Neuronal stem cell (in vitro differentiated cells): ENCODE data around the gene ARSG.
"Not testable (repeated sequence)": the region's sequence is repeated elsewhere in the genome, so short reads cannot be mapped to it uniquely, and the experiment has no call there.

Experiments
- DNase-seq: peaks from one replicate; pipeline ENCODE4 v3.0.0-alpha.2; 2013; ENCODE audit warnings: low spot score
- H2AFZ ChIP-seq: one replicate; pipeline ENCODE4 v1.6.1; 2013; ENCODE audit warnings: mild to moderate bottlenecking, low read length, inconsistent platforms
- H2AK5ac ChIP-seq: 2 replicates; pipeline ENCODE4 v1.6.1; 2013; ENCODE audit warnings: low read depth, mild to moderate bottlenecking, inconsistent platforms, low read length, moderate library complexity, mixed read lengths
- H2BK120ac ChIP-seq: 2 replicates; pipeline ENCODE4 v1.6.1; 2013; ENCODE audit warnings: low read depth, mild to moderate bottlenecking, inconsistent platforms, low read length, moderate library complexity, mixed read lengths
- H2BK12ac ChIP-seq: one replicate; pipeline ENCODE4 v1.6.1; 2013; ENCODE audit warnings: low read length, inconsistent platforms
- H2BK15ac ChIP-seq: 2 replicates; pipeline ENCODE4 v1.6.1; 2013; ENCODE audit warnings: mild to moderate bottlenecking, low read length, inconsistent platforms, mixed read lengths
- H2BK5ac ChIP-seq: one replicate; pipeline ENCODE4 v1.6.1; 2013; ENCODE audit warnings: inconsistent platforms, mild to moderate bottlenecking, low read length, moderate library complexity
- H3K14ac ChIP-seq: one replicate; pipeline ENCODE4 v1.6.1; 2013; ENCODE audit warnings: low read length, inconsistent platforms
- H3K18ac ChIP-seq: 2 replicates; pipeline ENCODE4 v1.6.1; 2013; ENCODE audit warnings: low read length, inconsistent platforms
- H3K23ac ChIP-seq: 2 replicates; pipeline ENCODE4 v1.6.1; 2013; ENCODE audit warnings: low read depth, mild to moderate bottlenecking, mixed read lengths, low read length, inconsistent platforms; ENCODE audit not compliant: poor library complexity
- H3K27ac ChIP-seq: replicated peaks from 3 replicates; pipeline ENCODE4 v1.5.1; 2013; ENCODE audit warnings: low read length, inconsistent platforms
- H3K27me3 ChIP-seq, 3 experiments: 2 replicates each; pipeline ENCODE4 v1.6.1; 2013; ENCODE audit warnings: low read length in 3 of 3, mild to moderate bottlenecking in 2 of 3, inconsistent platforms in 1 of 3, low read depth in 1 of 3, mixed read lengths in 1 of 3, moderate library complexity in 1 of 3; ENCODE audit not compliant: control insufficient read depth in 3 of 3, insufficient read depth in 3 of 3
- H3K36me3 ChIP-seq, 2 donors: replicated peaks in 1 of 2; 2 replicates each; pipeline ENCODE4 v1.6.1; 2013; ENCODE audit warnings: low read length in 2 of 2; ENCODE audit not compliant: control insufficient read depth in 2 of 2, insufficient read depth in 2 of 2
- H3K4ac ChIP-seq: 2 replicates; pipeline ENCODE4 v1.6.1; 2013; ENCODE audit warnings: inconsistent platforms, mild to moderate bottlenecking, low read length, moderate library complexity
- H3K4me1 ChIP-seq, 2 donors: 1 replicate in 1 of 2; 2 replicates in 1 of 2; pipeline ENCODE4 v1.6.1; 2013; ENCODE audit warnings: low read length in 2 of 2, low read depth in 1 of 2; ENCODE audit not compliant: control insufficient read depth in 2 of 2, insufficient read depth in 1 of 2
- H3K4me2 ChIP-seq: one replicate; pipeline ENCODE4 v1.6.1; 2013; ENCODE audit warnings: mild to moderate bottlenecking, low read length, inconsistent platforms; ENCODE audit not compliant: insufficient read depth, poor library complexity, severe bottlenecking
- H3K4me3 ChIP-seq, 2 donors: 2 replicates each; pipeline ENCODE4 v1.5.1; 2013; ENCODE audit warnings: low read length in 2 of 2, mild to moderate bottlenecking in 2 of 2, inconsistent platforms in 1 of 2, moderate library complexity in 1 of 2
- H3K79me1 ChIP-seq: one replicate; pipeline ENCODE4 v1.6.1; 2013; ENCODE audit warnings: low read depth, mild to moderate bottlenecking, inconsistent platforms, low read length, moderate library complexity
- H3K9ac ChIP-seq: one replicate; pipeline ENCODE4 v1.6.1; 2013; ENCODE audit warnings: mild to moderate bottlenecking, low read depth, low read length, inconsistent platforms; ENCODE audit not compliant: poor library complexity
- H3K9me3 ChIP-seq, 2 donors: replicated peaks in 1 of 2; 2 replicates each; pipeline versions ENCODE3 to v1.6.1; 2013; ENCODE audit warnings: low read length in 2 of 2, mild to moderate bottlenecking in 2 of 2, inconsistent platforms in 1 of 2, low read depth in 1 of 2, mixed read lengths in 1 of 2, moderate library complexity in 1 of 2; ENCODE audit not compliant: control insufficient read depth in 2 of 2, insufficient read depth in 1 of 2
- H4K8ac ChIP-seq: one replicate; pipeline ENCODE4 v1.6.1; 2013; ENCODE audit warnings: low read depth, mild to moderate bottlenecking, inconsistent platforms, low read length, moderate library complexity
- H4K91ac ChIP-seq: one replicate; pipeline ENCODE4 v1.6.1; 2013; ENCODE audit warnings: low read length, low read depth, mild to moderate bottlenecking, inconsistent platforms; ENCODE audit not compliant: poor library complexity
- WGBS, 2 donors: extraction: QIAGEN DNeasy Blood & Tissue Kit; methylation state at CpG; one replicate each; pipeline ENCODE4 v1.1.7; 2013; ENCODE audit warnings: missing lambda C conversion rate in 2 of 2, mixed read lengths in 1 of 2; ENCODE audit not compliant: insufficient read length in 2 of 2, insufficient replicate concordance in 1 of 2; ENCODE audit errors: extremely low coverage in 2 of 2; 5-methylcytosine and 5-hydroxymethylcytosine counted together

ARSG gene

DNA sequence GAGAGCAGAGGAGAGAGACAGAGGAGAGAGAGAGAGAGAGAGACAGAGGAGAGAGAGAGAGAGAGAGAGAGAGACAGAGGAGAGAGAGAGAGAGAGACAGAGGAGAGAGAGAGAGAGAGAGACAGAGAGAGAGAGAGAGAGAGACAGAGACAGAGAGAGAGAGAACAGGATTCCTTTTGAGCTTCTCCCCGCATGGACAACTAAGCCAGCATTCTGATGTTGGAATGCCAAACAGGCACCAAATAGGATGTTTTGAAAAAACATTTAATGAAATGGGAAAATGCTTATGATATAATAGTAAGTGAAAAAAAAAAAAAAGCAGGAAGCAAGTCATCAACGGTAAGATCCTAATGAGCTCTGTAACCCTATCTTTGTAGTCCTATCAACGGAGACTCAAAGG, 60.7 kb downstream of the ARSG start:
- Histone ChIP-seq H4K91ac (no peak overlapping the region), H3K4me1 (peaks cover 0 to 4% of the 10 kb centered on the region in 2 donors), H3K79me1 (no peaks in the 10 kb centered on the region), H3K27ac (no peak overlapping the region), H3K4me3 (no peak overlapping the region), H2AFZ (no peak overlapping the region), H3K36me3 (peaks cover 0 to 27% of the 10 kb centered on the region in 2 donors), H3K14ac (no peak overlapping the region), H2BK15ac (no peak overlapping the region), H3K4me2 (no peak overlapping the region), H4K8ac (no peak overlapping the region), H2BK5ac (no peak overlapping the region), H3K23ac (no peak overlapping the region), H3K4ac (no peak overlapping the region), H3K18ac (no peak overlapping the region), H3K9ac (no peak overlapping the region), H2BK12ac (no peak overlapping the region), H3K9me3 (no peaks in the 10 kb centered on the region), H2AK5ac (no peak overlapping the region), H3K27me3 (no peaks in the 10 kb centered on the region), H2BK120ac (no peak overlapping the region)
- DNase-seq: no peak
- WGBS, 2 donors: no CpG with 5 or more reads among the region's 3 CpGs

DNA sequence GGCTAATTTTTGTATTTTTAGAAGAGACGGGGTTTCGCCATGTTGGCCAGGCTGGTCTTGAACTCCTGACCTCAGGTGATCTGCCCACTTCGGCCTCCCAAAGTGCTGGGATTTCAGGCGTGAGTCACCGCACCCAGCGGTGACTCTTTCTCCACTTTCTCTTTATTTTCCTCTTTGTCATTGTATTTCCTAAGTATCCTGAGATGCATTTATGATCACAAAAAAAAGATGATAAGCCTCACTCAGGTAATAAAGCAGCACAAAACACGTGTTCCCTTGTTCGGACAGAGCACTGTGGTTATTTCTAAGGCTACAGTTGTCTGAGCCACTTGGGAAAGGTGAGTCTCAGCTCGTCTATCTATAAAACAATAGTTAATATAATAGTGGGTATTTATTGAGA, 61.4 kb downstream of the ARSG start:
- not testable (repeated sequence) for H3K14ac ChIP-seq, H3K4me1 ChIP-seq
- no CpG with 5 or more reads among the region's 9 CpGs for WGBS, 2 donors

DNA sequence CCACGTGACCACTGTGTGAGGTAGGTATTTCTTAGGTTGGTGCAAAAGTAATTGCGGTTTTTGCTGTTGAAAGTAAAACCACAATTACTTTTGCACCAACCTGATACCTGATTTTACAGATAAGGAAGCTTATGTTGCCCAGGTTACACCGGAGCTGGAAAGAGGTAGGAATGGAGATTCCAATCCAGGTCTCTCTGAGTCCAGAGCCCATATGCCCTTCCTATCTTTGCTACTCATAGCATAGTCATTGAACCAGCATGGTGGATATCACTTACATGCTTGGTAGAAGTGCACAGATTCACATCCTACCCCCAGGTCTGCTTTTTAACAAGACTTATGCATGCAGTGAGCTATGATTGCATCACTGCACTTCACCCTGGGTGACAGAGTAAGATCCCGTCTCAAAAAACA, 61.8 kb downstream of the ARSG start:
- Histone ChIP-seq H2AFZ (no peak overlapping the region), H3K27me3 (no peaks in the 10 kb centered on the region), H3K36me3 (peaks cover 0 to 27% of the 10 kb centered on the region in 2 donors), H3K4me3 (no peak overlapping the region), H3K4me2 (no peak overlapping the region), H3K9me3 (no peaks in the 10 kb centered on the region), H3K14ac (no peak overlapping the region), H3K27ac (no peak overlapping the region), H3K4me1 (no peaks in the 10 kb centered on the region), H2BK5ac (no peak overlapping the region), H2BK15ac (no peak overlapping the region), H4K91ac (no peak overlapping the region), H2AK5ac (no peak overlapping the region), H2BK120ac (no peak overlapping the region), H3K4ac (no peak overlapping the region), H3K9ac (no peak overlapping the region), H3K79me1 (no peaks in the 10 kb centered on the region), H4K8ac (no peak overlapping the region), H3K23ac (no peak overlapping the region), H3K18ac (no peak overlapping the region), H2BK12ac (no peak overlapping the region)
- no CpG with 5 or more reads among the region's 4 CpGs for WGBS, 2 donors
- no peak for DNase-seq

More for the DNA sequence above, 61.4 kb downstream of the ARSG start:
- not testable (repeated sequence) for H2BK120ac ChIP-seq, H2AFZ ChIP-seq, H4K91ac ChIP-seq, H3K27me3 ChIP-seq, H3K4ac ChIP-seq, H2BK5ac ChIP-seq, H2BK12ac ChIP-seq, H3K79me1 ChIP-seq, DNase-seq, H3K27ac ChIP-seq, H3K9me3 ChIP-seq, H4K8ac ChIP-seq, H3K9ac ChIP-seq, H2AK5ac ChIP-seq, H2BK15ac ChIP-seq, H3K18ac ChIP-seq, H3K4me3 ChIP-seq, H3K23ac ChIP-seq, H3K4me2 ChIP-seq
- peaks cover 0 to 27% of the 10 kb centered on the region in 2 donors for H3K36me3 ChIP-seq

DNA sequence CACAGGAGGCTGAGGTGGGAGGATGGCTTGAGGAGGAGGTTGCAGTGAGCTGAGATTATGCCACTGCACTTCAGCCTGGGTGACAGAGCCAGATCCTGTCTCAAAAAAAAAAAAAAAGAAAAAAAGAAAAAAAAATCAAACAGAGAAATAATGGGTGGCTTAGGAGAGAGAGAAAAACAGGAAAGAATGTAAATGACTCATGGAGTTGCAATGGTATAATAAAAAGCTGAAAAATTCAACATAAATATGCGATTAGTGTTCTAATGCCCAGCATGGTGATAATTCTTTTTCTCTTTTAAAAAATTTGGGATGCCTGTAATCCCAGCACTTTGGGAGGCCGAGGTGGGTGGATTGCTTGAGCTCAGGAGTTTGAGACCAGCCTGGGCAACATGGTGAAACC, 63.0 kb downstream of the ARSG start:
- not testable (repeated sequence) for H3K27ac ChIP-seq, H2AK5ac ChIP-seq, H3K79me1 ChIP-seq, H2BK120ac ChIP-seq, H2AFZ ChIP-seq, H3K14ac ChIP-seq, H2BK12ac ChIP-seq, H4K91ac ChIP-seq, H3K4ac ChIP-seq, H3K27me3 ChIP-seq, H4K8ac ChIP-seq, H3K9me3 ChIP-seq, H2BK5ac ChIP-seq, H3K18ac ChIP-seq, H3K4me3 ChIP-seq, H3K9ac ChIP-seq, DNase-seq, H3K4me2 ChIP-seq, H3K23ac ChIP-seq, H3K4me1 ChIP-seq, H2BK15ac ChIP-seq
- no CpG with 5 or more reads among the region's 2 CpGs for WGBS, 2 donors
- H3K36me3 ChIP-seq: peaks cover 0 to 32% of the 10 kb centered on the region in 2 donors
